Endometrial microvascular endothelial cells (primary cell): ENCODE measurements around the gene UPK3BL1. TPM values are rescaled to one million over a fixed set of nuclear protein-coding genes. Genes with fewer than 3 reads are reported as not detected.
"Not testable (repeated sequence)": the region's sequence is repeated elsewhere in the genome, so short reads cannot be mapped to it uniquely, and the experiment has no call there.

Experiments used
- in situ Hi-C: cut with HindIII; loops from 2 replicates; pipeline ENCODE4 v1.10.0; 2017; ENCODE audit warnings: low sequenced_read_pairs, low pct_unique_long_range_greater_than_20kb; ENCODE audit errors: inconsistent ontology term
- total RNA-seq: library from RNA; depleted of rRNA; stranded (reverse); fragments of >200 nt; gene quantifications from one replicate; pipeline ENCODE4 v1.2.3, GENCODE V29; 2015; ENCODE audit errors: inconsistent ontology term

Gene UPK3BL1
- total RNA-seq, 1 donor from 2014 or later = 38.5 TPM

DNA sequence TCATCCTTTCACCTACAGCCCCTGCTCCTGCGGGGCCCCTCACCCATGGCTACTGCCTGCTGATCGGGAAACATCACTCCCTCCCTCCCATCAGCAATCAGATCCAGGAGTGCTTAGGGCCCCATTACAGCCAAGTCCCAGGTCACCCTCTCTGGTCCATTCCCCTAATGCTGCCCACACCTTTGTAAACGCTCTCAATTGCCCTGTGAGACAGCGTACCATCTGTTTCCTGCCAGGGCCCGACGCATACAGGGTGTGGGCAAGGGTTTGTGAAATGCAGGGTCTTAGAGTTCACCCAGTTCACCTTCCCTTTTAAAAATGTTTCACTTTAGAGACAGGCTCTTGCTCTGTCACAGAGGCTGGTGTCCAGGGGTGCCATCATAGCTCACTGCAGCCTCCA is 8.3 kb downstream of the UPK3BL1 start:
- in situ Hi-C loops = not testable (repeated sequence)

DNA sequence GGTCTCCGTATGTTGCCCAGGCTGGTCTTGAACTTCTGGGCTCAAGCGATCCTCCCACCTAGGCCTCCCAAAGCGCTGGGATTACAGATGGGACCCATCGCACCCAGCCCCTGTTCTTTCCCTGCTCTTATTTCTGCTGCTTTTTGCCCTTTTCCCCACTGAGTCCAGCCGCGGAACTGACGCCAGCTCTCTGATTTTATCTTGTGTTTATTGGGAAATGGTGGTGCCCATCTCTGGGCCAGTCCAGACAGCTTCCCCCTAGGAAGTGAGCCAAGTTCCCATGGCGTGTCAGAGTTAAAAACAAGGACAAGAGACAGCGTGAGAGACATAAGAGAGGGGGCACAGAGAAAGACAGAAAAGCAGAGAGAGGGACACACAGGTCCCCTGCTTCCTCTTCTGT is 12.0 kb downstream of the UPK3BL1 start:
- in situ Hi-C loops = not testable (repeated sequence)

GRCh38 chr7:102627271-102627904 is 15.2 kb downstream of the UPK3BL1 start:
- in situ Hi-C loops = not testable (repeated sequence)

GRCh38 chr7:102618122-102618521 is 24.5 kb downstream of the UPK3BL1 start:
- in situ Hi-C loops = not testable (repeated sequence)

- in situ Hi-C loops = not testable (repeated sequence)
These were observed 26.0 kb downstream of the UPK3BL1 start, which contains the start of gene RASA4 for GRCh38 chr7:102616507-102617125. Gene RASA4, minus strand, starts transcription at chr7:102616756. Its CDS starts 67 bp downstream, at chr7:102616689.

DNA sequence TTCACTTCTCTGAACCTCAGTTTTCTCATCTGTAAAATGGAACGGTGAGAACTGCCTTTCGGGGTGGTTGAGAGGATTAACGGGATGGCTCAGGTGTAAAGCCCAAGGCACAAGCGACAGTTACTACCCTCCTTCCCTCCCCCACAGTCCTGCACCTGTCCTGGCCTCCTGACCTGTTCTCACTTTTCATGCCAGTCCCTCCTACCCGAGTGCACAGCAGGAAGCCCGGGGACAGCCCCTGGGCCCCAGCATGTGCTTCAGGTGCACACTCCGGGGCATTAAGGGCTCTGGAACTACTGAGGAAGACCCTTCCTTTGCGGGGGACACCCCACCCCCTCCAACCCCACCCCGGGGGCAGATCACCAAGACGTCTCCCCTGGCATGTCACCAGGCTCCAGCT is 26.7 kb downstream of the UPK3BL1 start:
- in situ Hi-C loops = not testable (repeated sequence)

DNA sequence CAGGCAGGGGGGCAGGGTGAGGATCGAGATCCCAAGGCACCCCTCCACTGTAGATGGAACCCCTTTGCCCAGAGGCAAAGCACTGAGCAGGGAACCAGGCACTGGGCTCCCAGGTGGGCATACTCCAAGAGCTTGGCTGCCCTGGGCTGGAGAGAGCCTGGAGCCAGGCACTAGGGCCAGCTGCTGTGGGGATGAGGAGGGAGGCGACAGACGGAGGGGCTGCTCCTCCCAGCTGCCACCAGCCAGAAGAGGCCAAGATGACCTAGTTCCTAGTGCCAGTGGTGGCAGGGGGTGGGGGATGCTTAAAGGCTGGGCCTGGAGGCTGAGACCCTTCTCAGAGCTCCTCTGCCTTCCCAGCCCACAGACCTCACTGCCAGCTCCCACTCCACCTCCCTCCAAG is 27.7 kb downstream of the UPK3BL1 start:
- in situ Hi-C loops = not testable (repeated sequence)

DNA sequence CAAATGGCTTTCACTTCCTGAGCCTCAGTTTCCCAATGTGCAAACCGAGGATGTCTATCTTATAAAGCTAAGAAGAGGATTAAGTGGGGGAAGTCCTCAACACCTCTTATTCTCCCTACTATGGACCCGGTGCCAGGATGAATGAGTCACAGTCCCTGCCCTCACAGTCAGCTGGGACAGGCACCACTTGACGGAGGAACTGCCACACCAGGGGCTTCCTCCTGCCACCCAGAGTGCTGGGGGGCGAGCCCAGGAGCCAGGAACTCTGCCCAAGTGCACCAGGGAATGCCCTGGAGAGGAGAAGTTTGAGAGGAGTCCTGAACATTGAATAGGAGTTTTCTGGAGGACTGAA is 28.3 kb downstream of the UPK3BL1 start:
- in situ Hi-C loops = not testable (repeated sequence)

GRCh38 chr7:102613575-102614345 is 28.8 kb downstream of the UPK3BL1 start:
- in situ Hi-C loops = not testable (repeated sequence)

DNA sequence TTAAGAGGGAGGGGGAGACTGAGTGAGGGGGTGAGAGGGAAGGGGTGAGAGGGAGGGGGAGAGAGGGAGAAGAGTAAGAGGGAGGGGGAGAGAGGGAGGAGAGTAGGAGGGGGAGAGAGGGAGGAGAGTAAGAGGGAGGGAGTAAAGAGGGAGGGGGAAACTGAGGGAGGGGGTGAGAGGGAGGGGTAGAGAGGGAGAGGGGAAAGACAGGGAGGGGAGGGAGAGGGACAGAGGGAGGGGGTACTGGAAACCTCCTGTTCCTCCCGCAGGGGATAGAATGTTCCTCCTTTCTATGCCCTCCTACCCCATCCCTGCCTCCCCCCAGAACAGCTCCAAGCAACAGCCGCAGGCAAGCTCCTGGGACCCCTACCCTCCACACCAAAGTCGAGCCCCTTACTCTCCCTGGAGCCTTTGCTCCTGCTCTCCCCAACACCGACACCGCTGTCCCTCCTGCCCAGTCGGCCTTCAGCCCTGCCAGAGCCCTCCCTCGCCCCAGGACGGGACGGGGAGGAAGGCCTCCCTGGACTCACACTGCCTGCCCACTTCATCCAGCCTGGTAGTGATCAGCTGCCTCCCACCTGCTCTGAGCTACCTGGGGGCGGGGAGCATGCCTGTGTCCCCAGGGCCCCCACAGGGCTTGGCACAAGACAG is 30.8 kb downstream of the UPK3BL1 start:
- in situ Hi-C loops = not testable (repeated sequence)

DNA sequence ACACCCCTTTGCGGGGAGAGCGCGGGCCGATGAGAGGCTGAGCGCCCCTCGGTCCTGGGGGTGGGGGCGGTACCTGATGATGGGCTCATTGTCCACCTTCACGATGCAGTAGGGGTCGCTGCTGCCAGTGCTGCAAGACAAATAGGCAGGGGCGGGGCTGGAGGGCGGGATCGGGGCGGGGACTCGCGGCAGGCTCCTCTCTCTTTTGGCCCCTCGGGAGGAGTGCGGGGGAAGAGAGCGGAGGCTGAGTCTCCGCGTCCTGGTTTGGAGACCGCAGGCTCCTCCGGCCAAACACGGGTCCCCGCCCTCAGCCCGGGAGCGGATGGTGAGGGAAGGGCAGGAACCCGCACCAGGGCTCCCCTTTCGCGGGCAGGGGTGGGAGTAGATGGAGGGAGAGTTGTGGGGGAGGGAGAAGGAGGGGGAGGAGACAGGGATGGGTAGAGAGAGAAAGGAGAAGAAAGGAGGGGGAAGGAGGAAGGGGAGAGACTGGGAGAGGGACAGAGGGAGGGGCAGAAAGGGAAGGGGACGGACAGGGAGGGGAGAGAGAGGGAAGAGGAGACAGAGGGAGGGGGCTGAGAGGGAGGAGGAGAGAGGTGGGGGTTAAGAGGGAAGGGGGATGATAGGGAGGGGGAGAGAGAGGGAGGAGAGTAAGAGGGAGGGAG is 31.4 kb downstream of the UPK3BL1 start:
- in situ Hi-C loops = not testable (repeated sequence)

- in situ Hi-C loops = not testable (repeated sequence)
These were observed 32.1 kb downstream of the UPK3BL1 start for GRCh38 chr7:102610441-102610840.

DNA sequence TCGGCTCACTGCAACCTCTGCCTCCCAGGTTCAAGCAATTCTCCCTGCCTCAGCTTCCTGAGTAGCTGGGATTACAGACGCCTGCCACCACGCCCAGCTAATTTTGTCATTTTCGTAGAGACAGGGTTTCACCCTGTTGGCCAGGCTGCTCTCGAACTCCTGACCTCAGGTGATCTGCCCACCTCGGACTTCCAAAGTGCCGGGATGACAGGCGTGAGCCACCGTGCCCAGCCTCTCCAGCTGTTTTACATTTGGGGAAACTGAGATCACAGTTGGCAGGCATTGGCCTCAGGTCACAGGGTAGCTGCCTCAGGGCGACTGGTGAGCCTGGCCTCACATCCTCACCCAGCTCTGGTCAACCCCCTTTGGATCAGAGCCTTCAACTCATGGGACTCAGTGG is 32.9 kb downstream of the UPK3BL1 start:
- in situ Hi-C loops = not testable (repeated sequence)

DNA sequence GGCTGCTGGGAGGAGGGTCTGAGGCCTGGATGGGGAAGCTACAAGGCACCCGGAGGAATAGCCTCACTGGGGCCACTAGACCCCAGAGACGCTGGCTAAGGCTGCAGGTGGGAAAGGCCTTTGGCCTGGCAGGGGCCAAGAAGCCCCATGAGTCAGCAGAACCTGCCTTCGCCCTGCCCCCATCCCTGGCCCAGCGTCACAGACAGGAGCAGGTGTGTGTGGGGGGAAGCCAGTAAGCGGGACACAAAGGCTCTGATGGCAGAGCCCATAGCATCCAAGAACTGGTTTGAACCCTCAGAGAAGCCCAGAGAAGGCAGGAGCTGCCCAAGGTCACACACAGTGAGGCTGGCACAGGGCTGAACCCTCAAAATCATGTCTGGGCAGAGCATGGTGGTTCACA is 35.7 kb downstream of the UPK3BL1 start:
- in situ Hi-C loops = not testable (repeated sequence)

GRCh38 chr7:102604431-102605145 is 38.0 kb downstream of the UPK3BL1 start:
- in situ Hi-C loops = not testable (repeated sequence)

- in situ Hi-C loops = not testable (repeated sequence)
These were observed 40.3 kb downstream of the UPK3BL1 start for GRCh38 chr7:102602317-102602716.

DNA sequence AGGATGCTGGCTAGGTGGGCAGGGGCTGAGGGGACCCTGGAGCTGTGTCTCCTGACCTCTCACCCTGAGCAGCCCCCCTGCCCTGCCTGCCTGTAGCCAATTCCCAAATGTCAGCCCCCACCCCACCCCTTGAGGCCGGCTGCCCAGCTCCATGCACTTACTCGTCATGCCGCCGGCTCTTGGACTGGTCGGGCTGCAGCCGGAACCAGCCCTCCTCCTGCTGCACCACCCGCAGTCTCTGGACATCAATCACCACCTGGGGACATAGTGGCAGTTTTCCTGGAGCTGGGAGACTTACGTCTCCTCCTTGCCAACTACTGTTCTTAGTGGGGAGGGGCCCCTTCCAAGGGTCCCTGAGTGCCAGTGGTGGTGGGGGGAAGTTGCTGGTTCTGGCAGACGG is 42.9 kb downstream of the UPK3BL1 start:
- in situ Hi-C loops = not testable (repeated sequence)

- in situ Hi-C loops = not testable (repeated sequence)
These were observed 46.6 kb downstream of the UPK3BL1 start for GRCh38 chr7:102596036-102596435.
